Stomach (tissue), 9 donors: ENCODE results near the gene CLSTN2. TPM values are rescaled to one million over a fixed set of nuclear protein-coding genes. Genes with fewer than 3 reads are reported as not detected.

Experiments
- DNase-seq, 2 donors: peaks; one replicate each; pipeline versions ENCODE4 v3.0.0 to v3.0.0-alpha.2; 2013 to 2019
- H3K27ac ChIP-seq, 5 donors: fragments of 200-600 bp in 4 of 5; sonication (generic) in 4 of 5; one replicate each; pipeline ENCODE4 v1.5.1; 2013 to 2019; ENCODE audit warnings: mild to moderate bottlenecking in 1 of 5, moderate library complexity in 1 of 5
- H3K27me3 ChIP-seq, 3 donors: fragments of 200-600 bp; sonication (generic); one replicate each; pipeline ENCODE4 v1.5.1; 2017 to 2019; ENCODE audit warnings: mixed run types in 1 of 3
- H3K36me3 ChIP-seq, 4 donors: fragments of 200-600 bp; sonication (generic); 1 replicate in 3 of 4; 2 replicates in 1 of 4; pipeline ENCODE4 v1.5.1; 2016 to 2019
- H3K4me1 ChIP-seq, 4 donors: fragments of 200-600 bp; sonication (generic); one replicate each; pipeline ENCODE4 v1.5.1; 2016 to 2019
- H3K4me3 ChIP-seq, 4 donors: fragments of 200-600 bp; sonication (generic) in 3 of 4; one replicate each; pipeline ENCODE4 v1.5.1; 2016 to 2019; ENCODE audit warnings: mild to moderate bottlenecking in 1 of 4
- H3K9me3 ChIP-seq, 4 donors: fragments of 200-600 bp; sonication (generic); one replicate each; pipeline ENCODE4 v1.5.1; 2016 to 2019
- EP300 ChIP-seq: sonication (generic); formaldehyde crosslinking; IDR thresholded peaks from one replicate; pipeline ENCODE4 v1.6.1; 2017; ENCODE audit warnings: antibody characterized with exemption
- POLR2A ChIP-seq, 4 donors: fragments of 450-650 bp; IDR thresholded peaks; one replicate each; pipeline ENCODE4 v1.6.1; 2016; ENCODE audit warnings: antibody characterized with exemption in 4 of 4, control low read depth in 2 of 4, mild to moderate bottlenecking in 1 of 4, moderate library complexity in 1 of 4
- POLR2AphosphoS5 ChIP-seq, 3 donors: sonication (generic); formaldehyde crosslinking; IDR thresholded peaks; one replicate each; pipeline ENCODE4 v1.6.1; 2016; ENCODE audit warnings: antibody characterized with exemption in 3 of 3
- WGBS, 5 donors: extraction: QIAGEN DNeasy Blood & Tissue Kit in 3 of 5; methylation state at CpG; one replicate each; pipeline versions ENCODE4 v1.1.5 to v1.1.7; 2013 to 2018; 5-methylcytosine and 5-hydroxymethylcytosine counted together
- intact Hi-C: fragments of 100-400 bp; cut with DNase I; formaldehyde crosslinking; loops from one replicate; pipeline ENCODE4 v1.15.1; 2023; ENCODE audit warnings: low total_unique reads
- polyA plus RNA-seq, 3 donors: library from polyadenylated mRNA; stranded (reverse); fragments of 200-250 nt; gene quantifications; one replicate each; pipeline ENCODE4 v1.2.3, GENCODE V29; 2013
- total RNA-seq, 5 donors: library from RNA; depleted of rRNA; stranded (reverse); fragments of >200 nt; gene quantifications; one replicate each; pipeline versions ENCODE4 v1.1.0 to v1.2.3, GENCODE V29; 2014 to 2016
- TF ChIP-seq, protein P1 (sequence below), 7 experiments: fragments of 450-650 bp in 4 of 7; fragments of 200-600 bp in 3 of 7; sonication (generic) in 3 of 7; IDR thresholded peaks; one replicate each; pipeline ENCODE4 v1.5.1; 2016 to 2019; ENCODE audit warnings: antibody characterized with exemption in 7 of 7, control low read depth in 2 of 7, mild to moderate bottlenecking in 1 of 7
- donor health status: healthy with polysubstance abuse.
- donor health status: Bipolar disorder and iron deficiency.
- donor health status: healthy.

The CLSTN2 gene
- total and polyA plus RNA-seq, 8 donors, result 0.10 to 5.4 (median 1.7) TPM

DNA sequence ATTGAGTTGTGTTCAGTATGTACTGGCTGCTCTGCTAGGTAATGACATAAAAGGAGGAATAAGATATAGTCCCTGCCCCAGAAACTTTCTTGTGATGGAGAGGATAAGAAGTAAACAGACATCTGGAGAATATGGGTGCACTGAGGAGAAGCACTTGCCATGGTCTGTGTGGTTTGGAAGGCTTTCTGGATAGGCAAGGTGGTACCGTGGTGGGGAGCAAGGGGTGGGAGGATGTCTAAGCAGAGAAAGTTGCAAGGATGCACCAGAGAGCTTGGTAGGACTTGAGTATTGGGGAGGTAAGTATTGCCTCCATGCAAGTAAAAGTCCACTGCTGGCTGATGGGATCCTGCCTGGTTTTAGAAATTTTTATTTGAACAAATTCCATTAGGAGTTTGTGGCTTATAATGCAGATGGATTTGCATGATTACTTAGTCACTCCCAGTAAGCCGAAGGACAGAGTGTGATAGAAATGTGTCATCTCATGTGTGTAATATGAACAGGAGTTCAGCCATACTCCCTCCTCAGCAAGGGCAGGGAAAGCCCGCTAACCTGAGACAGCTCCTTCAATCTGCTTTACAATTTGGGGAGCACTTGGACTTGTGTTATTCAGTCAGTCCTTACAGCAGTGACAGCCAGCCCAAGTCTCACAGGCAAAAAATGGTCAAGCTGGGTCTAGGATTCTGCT is 53.6 kb downstream of the CLSTN2 start:
- no peak overlapping the region for H3K27ac ChIP-seq

DNA sequence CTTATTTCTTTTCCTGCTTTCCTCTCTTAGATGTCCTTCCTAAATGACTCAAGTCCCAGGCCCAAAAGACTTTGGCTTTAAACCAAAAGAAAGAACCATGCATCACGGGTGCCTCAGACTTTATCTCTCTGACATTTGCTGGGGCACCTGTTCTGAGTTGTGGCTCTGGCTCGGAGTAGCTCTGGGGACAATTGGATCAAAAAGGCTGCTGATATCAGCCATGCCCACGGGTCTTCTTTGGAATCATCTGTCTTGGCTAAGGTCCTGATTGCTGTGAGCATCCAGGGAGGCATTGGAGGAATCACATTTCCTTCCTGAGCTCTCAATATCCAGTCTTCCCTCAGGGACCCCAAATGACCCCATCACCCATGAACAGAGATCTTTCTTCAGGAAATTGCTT is 59.9 kb downstream of the CLSTN2 start:
- H3K36me3 ChIP-seq, result no peaks in the 10 kb centered on the region
- no peak overlapping the region for H3K4me3 ChIP-seq
- no peak for TF ChIP-seq POLR2AphosphoS5 (IDR thresholded peaks at IDR 0.05)
- TF ChIP-seq, protein P1, sequence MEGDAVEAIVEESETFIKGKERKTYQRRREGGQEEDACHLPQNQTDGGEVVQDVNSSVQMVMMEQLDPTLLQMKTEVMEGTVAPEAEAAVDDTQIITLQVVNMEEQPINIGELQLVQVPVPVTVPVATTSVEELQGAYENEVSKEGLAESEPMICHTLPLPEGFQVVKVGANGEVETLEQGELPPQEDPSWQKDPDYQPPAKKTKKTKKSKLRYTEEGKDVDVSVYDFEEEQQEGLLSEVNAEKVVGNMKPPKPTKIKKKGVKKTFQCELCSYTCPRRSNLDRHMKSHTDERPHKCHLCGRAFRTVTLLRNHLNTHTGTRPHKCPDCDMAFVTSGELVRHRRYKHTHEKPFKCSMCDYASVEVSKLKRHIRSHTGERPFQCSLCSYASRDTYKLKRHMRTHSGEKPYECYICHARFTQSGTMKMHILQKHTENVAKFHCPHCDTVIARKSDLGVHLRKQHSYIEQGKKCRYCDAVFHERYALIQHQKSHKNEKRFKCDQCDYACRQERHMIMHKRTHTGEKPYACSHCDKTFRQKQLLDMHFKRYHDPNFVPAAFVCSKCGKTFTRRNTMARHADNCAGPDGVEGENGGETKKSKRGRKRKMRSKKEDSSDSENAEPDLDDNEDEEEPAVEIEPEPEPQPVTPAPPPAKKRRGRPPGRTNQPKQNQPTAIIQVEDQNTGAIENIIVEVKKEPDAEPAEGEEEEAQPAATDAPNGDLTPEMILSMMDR (IDR thresholded peaks at IDR 0.05), result no peak
- TF ChIP-seq POLR2A (IDR thresholded peaks at IDR 0.05), result no peak
- no peak for TF ChIP-seq EP300
- no peak overlapping the region for H3K27ac ChIP-seq
- H3K9me3 ChIP-seq, result no peaks in the 10 kb centered on the region
- intact Hi-C loops, result no loop called here
- DNase-seq, result no peak
- H3K27me3 ChIP-seq, result no peaks in the 10 kb centered on the region
- no peaks in the 10 kb centered on the region for H3K4me1 ChIP-seq
- 37 to 60% (median 45%) methylated on average over 3 of the region's 3 CpGs for WGBS, 5 donors

More for the DNA sequence above, 53.6 kb downstream of the CLSTN2 start:
- no peaks in the 10 kb centered on the region for H3K36me3 ChIP-seq
- H3K4me3 ChIP-seq, result no peak overlapping the region
- H3K9me3 ChIP-seq, result no peaks in the 10 kb centered on the region
- TF ChIP-seq EP300, result no peak
- WGBS, 5 donors, result 87 to 98% (median 89%) methylated on average over 3 of the region's 3 CpGs
- peaks cover 0 to 10% (median 0%) of the 10 kb centered on the region in 3 donors for H3K27me3 ChIP-seq
- no peaks in the 10 kb centered on the region for H3K4me1 ChIP-seq
- no peak for DNase-seq
- intact Hi-C loops, result no loop called here

DNA sequence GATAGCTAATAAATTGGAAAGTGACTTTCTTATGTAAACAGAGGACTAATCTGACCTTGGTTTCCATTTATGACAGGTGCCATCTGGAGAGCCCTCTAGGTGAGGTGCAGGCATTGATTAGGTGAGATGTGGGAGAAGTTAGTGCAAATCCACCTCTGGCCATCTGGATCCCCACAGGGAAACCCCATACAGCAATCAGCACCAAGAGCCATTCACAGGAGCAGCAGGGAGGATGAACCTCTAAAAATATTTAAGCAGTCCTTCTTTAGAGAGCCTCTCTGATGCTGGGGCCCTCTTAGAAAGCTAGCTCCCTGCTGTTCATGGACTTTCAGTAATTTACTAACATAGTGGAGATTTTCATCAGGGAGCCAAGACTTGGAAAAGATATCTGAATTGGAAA is 69.3 kb downstream of the CLSTN2 start:
- H3K36me3 ChIP-seq, result no peaks in the 10 kb centered on the region
- intact Hi-C loops, result no loop called here
- no peak for TF ChIP-seq POLR2AphosphoS5 (IDR thresholded peaks at IDR 0.05)
- TF ChIP-seq EP300, result no peak
- TF ChIP-seq, protein P1 (IDR thresholded peaks at IDR 0.05), result no peak
- TF ChIP-seq POLR2A (IDR thresholded peaks at IDR 0.05), result no peak
- H3K27ac ChIP-seq, result no peak overlapping the region
- H3K4me1 ChIP-seq, result peaks cover 0 to 6% (median under 1%) of the 10 kb centered on the region in 4 donors
- no peak overlapping the region for H3K4me3 ChIP-seq
- DNase-seq, result no peak
- no peaks in the 10 kb centered on the region for H3K9me3 ChIP-seq
- no peaks in the 10 kb centered on the region for H3K27me3 ChIP-seq

DNA sequence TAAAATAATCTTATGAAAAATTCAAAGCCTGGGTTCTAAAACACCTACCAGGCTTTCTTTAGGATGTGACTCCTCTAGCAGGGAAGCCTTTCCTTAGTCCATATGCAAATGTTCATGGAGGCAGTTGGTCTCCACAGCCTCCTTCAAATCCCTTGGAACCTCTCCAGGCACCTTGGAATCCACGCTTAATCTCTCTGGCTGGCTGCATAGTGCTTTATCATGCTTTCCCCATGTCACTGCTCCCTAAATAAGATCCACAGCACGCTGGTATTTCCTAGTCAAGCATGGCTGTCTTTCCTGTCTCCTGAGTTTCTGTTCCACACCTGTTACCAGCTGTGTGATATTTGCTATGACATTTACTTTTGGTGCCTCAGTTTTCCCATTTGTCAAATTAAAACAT is 71.3 kb downstream of the CLSTN2 start:
- 3 to 20% (median 18%) methylated on average over 2 of the region's 2 CpGs for WGBS, 5 donors
- H3K4me3 ChIP-seq, result no peak overlapping the region
- H3K4me1 ChIP-seq, result peaks cover 0 to 7% (median 3%) of the 10 kb centered on the region in 4 donors
- no peaks in the 10 kb centered on the region for H3K36me3 ChIP-seq
- no peaks in the 10 kb centered on the region for H3K27me3 ChIP-seq
- DNase-seq, result no peak
- TF ChIP-seq POLR2A (IDR thresholded peaks at IDR 0.05) (no peak), EP300 (no peak), POLR2AphosphoS5 (IDR thresholded peaks at IDR 0.05) (no peak)
- TF ChIP-seq, protein P1 (IDR thresholded peaks at IDR 0.05), result no peak
- H3K27ac ChIP-seq, result no peak overlapping the region
- H3K9me3 ChIP-seq, result no peaks in the 10 kb centered on the region
- intact Hi-C loops, result no loop called here

DNA sequence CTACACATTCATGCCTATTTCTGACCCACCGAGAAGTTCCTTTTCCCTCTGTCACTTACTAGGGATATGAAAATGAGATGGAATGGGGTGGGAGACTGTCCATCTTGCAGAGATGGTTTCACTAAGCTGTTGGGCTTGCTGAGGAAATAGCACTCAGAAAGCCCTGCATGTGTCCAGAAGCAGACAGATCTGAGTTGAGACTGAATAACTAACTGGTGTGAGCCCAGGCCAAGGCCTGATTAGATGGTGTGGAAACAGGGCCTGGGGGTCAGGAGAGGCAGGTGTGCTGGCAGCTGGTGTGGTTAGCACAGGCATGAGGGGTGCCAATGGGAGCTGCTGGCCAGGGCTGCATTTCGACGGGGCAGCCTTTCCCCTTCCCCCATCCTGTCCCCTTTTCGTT is 72.1 kb downstream of the CLSTN2 start:
- Histone ChIP-seq H3K36me3 (no peaks in the 10 kb centered on the region), H3K4me3 (no peak overlapping the region), H3K9me3 (no peaks in the 10 kb centered on the region), H3K4me1 (peaks cover 0 to 7% (median 3%) of the 10 kb centered on the region in 4 donors), H3K27ac (no peak overlapping the region), H3K27me3 (no peaks in the 10 kb centered on the region)
- TF ChIP-seq POLR2AphosphoS5 (IDR thresholded peaks at IDR 0.05), result no peak
- no peak for TF ChIP-seq POLR2A (IDR thresholded peaks at IDR 0.05)
- TF ChIP-seq, protein P1 (IDR thresholded peaks at IDR 0.05), result no peak
- no peak for TF ChIP-seq EP300
- 84 to 92% (median 88%) methylated on average over 4 of the region's 4 CpGs for WGBS, 5 donors
- DNase-seq, result no peak
- intact Hi-C loops, result no loop called here
